ENCODE results near the gene DDAH2.

Gene DDAH2

DNA sequence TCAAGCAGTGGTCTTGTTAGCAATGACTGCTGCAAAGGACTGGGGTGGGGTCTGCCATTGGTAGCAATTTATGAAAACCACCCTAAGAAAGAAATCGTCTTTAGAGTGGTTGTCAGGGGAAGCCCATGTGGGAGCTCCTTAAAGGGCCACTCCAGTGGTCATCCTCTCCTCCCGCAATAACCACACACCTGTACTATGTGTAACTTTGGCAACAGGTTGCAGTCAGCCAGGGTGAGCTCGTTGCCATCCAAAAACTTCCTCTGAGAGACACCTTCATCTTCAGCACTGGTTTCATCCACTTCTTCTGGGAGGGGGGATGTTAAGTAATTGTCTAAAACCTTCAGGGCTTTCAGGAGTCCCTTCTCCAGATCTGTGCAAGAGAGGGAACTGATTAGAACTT, 2.9 kb upstream of the DDAH2 start:
- no peak for DNase-seq (ENCODE audit: low read depth)

GRCh38 chr6:31730631-31731086, 1.6 kb upstream of the DDAH2 start:
- no peak for DNase-seq (ENCODE audit: low read depth)

DNA sequence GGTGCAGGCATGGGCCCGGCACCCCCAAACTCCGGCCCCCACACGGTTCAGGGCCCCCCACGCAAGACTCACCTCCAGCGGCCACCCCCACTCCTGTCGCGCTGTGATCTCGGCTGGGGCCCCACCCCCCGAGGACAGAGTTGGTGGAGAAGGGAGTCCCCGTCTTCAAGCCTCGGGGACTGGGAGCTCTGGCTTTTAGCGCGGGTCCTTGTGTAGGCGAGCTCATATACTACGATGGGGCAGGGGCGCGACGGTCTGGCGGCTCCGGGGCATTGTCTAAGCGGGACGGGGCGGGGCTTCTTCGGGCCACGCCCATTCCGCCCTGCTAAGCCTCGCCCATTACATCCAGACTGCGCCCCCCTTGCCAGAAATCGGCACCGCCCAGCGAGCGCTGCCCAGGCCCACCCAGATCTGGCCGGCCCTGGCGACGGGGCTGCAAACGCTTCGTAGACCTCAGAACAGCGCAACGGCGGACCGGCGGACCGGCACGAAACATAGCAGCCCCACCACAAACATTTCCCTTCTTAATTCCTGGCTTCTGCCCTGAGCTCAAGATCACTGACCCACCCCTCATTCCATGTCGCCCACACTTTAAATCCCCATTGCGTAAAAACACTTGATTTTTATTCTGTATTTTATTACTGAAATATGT, 1.0 kb upstream of the DDAH2 start:
- peak; percentile 48 for DNase-seq (ENCODE audit: low read depth)

DNA sequence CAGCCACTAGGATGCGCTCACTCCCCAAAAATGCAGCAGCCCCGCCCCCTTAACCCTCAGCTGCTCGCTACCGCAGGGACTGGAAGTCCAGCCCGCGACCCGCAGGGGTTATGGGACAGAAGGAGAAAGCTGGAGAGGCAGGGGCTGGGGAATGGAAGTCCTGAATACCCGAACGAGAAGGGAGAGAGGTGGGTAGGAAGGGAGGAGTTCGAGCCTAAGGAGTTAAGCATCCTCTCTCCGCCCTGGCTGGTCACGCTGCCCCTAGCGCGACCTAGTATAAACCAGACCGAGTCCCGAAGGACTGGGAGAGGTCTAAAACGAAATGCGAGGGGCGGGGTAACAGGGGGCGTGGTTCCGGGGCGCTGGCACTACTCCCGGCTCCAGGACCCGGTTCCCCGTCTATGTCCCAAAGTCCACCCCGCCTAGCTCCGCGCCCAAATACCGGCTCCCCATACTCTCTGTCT, 448 bp upstream of the DDAH2 start:
- DNase-seq (ENCODE audit: low read depth) = peak; percentile 56

- DNase-seq (ENCODE audit: low read depth) = no peak
These were observed 1.1 kb downstream of the DDAH2 start for GRCh38 chr6:31727717-31728671.

- no peak for DNase-seq (ENCODE audit: low read depth)
These were observed 1.9 kb downstream of the DDAH2 start for GRCh38 chr6:31727034-31727716.

DNA sequence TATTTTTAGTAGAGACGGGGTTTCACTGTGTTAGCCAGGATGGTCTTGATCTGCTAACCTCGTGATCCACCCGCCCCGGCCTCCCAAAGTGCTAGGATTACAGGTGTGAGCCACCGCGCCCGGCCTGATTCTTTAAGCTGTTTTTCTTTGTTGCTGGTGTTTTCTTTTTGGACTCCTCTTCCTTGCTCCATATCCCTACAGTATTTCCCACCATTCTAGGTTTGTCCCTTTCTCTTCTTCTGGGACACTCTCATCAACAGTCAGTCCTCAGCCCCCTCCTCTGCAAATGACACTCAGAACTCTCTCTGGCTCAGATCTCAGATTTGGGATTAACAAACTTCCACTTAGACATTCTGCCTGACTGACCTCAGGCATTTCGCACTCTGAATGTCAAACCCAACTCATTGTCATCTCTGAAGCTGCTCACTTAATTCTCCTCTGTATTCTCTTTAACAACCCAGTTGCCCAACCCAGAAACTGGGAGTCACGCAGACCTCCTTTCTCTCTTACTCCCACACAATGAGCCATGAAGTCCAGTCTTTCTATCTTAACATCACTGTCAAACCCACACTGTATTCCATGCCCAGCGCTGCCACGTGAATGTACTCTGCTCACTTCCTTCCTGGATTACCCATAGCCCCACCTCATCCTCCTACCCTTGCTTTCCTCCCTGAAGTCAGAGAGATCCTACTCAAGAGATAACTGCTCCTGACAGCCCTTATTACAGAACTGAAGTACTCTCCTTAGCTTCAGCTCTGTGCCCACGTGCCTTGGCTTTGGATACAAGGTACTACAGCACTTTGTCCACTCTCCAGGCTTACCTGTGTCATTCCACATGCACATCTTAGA, 3.4 kb downstream of the DDAH2 start:
- DNase-seq (ENCODE audit: low read depth) = no peak

DNA sequence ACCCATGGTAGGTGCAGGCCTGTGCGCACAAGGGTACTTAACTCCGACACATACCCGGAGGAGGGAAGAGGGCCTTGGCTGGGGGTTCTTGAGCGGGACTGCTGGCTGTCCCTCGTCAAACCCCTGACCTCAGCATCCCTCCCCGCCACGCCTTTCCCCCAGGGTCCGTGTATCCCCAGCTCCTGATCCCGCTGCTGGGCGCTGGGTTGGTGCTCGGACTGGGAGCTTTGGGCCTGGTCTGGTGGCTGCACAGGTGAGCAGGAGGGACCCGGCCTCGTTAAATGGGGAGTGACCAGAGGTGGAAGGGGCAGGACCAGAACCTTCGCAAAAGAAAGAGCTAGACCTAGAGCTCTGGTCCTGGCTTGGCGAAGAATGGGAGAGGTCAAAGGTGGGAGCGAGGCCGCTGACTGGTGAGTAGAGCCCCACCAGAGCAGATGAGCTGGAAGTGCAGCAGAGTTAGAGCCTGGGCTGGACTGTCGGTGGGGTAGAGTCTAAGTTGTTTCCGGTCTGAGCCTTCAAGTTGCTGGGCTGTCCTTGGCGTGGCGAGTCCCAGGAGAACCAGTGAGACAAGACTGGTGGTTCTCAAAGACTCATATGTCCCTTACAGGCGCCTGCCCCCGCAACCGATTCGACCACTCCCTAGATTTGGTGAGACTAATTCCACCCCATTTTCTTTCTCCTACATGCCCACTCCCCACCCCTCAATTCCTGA, 5.0 kb downstream of the DDAH2 start:
- no peak for DNase-seq (ENCODE audit: low read depth)

GRCh38 chr6:31723245-31723979, 5.7 kb downstream of the DDAH2 start, which contains the start of gene MPIG6B:
MPIG6B (plus strand) TSS chr6:31723373; CDS start chr6:31723384, 11 bp downstream.
- no peak for DNase-seq (ENCODE audit: low read depth)

- no peak for DNase-seq (ENCODE audit: low read depth)
These were observed 6.9 kb downstream of the DDAH2 start for GRCh38 chr6:31722173-31722572.

DNA sequence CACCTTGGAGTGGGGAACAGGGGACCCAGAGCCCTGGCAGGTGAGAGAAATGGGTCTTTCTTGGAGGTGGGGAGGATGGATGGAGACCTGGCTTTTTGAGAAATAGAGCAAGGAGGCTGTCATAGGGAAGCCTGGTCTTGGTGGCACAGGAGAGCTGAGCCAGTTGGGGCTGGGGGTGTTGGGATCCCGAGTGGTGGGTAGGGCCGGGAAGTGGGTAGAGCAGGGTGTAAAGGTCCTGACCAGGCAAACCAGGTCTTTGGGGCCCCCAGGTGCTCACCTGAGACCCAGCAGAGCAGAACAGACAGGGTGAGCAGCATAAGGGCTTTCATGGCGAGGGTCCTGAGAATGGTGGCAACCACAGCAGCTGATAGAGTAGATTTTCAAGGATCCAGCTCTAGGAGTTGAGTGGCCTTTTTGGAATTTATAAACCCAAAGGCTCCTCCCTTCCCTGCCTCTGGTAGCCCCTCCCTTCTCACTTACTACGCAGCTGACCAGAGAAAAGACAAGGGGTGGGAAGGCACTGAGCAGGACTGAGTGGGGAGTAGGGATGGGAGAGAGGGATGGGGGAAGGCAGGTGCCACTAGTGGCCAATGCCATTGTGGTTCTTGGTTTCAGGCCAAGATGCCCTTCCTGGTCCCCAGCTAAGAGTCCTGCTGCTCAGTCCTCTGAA, 7.6 kb downstream of the DDAH2 start, which contains the start of gene LY6G6C:
LY6G6C (minus strand) TSS at position 396 of the 670 bp plus-strand sequence; CDS start at position 329, 67 bp downstream.
- DNase-seq (ENCODE audit: low read depth) = no peak

GRCh38 chr6:31720196-31720770, 8.8 kb downstream of the DDAH2 start:
- DNase-seq (ENCODE audit: low read depth) = no peak

- no peak for DNase-seq (ENCODE audit: low read depth)
These were observed 10.1 kb downstream of the DDAH2 start for GRCh38 chr6:31719001-31719400.

DNA sequence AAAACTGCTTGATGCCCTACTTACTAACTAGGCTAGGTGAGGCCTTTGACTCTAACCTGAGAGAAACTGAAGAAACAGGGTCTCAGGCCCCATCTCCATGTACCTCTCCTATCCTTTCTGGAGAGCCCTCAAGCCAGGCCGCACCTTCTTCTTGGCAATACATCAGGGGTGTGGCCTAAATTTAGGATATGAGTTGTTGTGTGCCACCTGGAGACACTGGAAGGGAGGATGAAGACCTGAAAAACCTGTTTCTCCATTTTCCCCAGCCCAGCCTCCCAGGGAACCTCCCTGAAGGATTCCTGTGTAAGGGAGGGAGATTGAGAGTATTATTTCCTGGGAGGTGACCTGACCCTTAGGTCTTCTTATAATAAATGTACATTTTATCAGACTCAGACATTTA, 10.8 kb downstream of the DDAH2 start:
- no peak for DNase-seq (ENCODE audit: low read depth)

DNA sequence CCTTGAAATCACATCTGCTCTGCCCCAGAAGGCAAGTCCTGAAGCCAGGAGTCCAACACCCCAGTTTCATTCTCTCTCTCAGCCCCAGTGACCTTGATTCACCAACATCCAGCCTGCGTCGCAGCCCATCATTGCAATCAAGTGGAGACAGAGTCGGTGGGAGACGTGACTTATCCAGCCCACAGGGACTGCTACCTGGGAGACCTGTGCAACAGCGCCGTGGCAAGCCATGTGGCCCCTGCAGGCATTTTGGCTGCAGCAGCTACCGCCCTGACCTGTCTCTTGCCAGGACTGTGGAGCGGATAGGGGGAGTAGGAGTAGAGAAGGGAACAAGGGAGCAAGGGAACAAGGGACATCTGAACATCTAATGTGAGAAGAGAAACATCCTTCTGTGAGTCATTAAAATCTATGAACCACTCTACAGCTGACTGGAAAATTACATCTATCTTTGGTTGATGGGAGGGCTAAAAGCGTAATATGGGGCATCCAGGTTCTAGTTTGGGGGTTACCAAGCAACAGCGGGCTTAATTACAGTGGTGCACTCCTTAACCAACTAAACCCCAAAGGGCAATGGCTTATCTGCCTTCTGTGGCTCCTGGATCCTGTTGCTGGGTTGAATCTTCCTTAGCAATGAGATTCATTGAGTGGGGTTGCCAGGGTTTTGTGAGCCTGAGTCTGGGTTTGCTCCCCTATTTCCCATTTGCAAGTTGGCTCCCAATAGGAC, 11.4 kb downstream of the DDAH2 start:
- DNase-seq (ENCODE audit: low read depth) = no peak

GRCh38 chr6:31715022-31715958, 13.8 kb downstream of the DDAH2 start, which contains the start of gene LY6G6D:
LY6G6D (plus strand) TSS chr6:31715348; CDS start chr6:31715356, 8 bp downstream.
- DNase-seq (ENCODE audit: low read depth) = no peak
